ENCODE results near the gene GIMAP4.
"Not testable (repeated sequence)": the region's sequence is repeated elsewhere in the genome, so short reads cannot be mapped to it uniquely, and the experiment has no call there.

Gene GIMAP4

DNA sequence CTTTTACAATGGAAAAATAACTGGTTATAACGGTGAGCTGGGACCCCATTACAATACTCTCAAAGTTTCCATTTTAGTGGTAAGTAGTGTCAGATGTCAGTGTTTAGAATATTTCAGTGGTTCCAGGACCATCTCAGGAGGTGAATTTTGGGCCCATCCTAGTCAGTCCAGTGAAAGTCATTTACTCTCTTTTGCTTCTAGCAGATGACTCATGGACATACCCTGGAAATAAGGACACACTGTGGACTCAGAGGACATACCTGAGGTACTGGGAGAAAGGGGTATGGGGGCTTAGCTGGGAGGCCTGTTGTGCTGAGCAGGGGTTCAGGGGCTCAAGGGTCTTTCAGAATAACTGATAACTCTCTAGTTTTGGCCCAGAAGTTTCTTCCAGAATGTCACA is 618 bp upstream of the GIMAP4 start:
- TF ChIP-seq ZNF274 (IDR thresholded peaks at IDR 0.05; ENCODE audit: low read depth, low read length) (no peak), YY1 (IDR thresholded peaks at IDR 0.05; ENCODE audit: insufficient read depth, insufficient read length) (no peak), SUZ12 (IDR thresholded peaks at IDR 0.05; ENCODE audit: extremely low read depth, insufficient read depth, insufficient read length) (no peak)
- no peaks in the 10 kb centered on the region for H3K27me3 ChIP-seq (ENCODE audit: insufficient read depth, insufficient read length)
- H3K9me3 ChIP-seq (ENCODE audit: insufficient read depth, low read length): no peaks in the 10 kb centered on the region
- DNase-seq (ENCODE audit: low read depth, low spot score): no peak
- H3K4me3 ChIP-seq (ENCODE audit: insufficient read length, low read depth): no peak overlapping the region
- H3K9ac ChIP-seq (ENCODE audit: insufficient read length, low read depth): no peak overlapping the region
- H3K4me1 ChIP-seq (ENCODE audit: insufficient read depth, insufficient read length): no peaks in the 10 kb centered on the region
- no peaks in the 10 kb centered on the region for H3K36me3 ChIP-seq (ENCODE audit: insufficient read depth, insufficient read length, low read length)

GRCh38 chr7:150567871-150568301 is 696 bp downstream of the GIMAP4 start:
- Histone ChIP-seq H3K36me3 (ENCODE audit: insufficient read depth, insufficient read length, low read length) (no peaks in the 10 kb centered on the region), H3K4me3 (ENCODE audit: insufficient read length, low read depth) (no peak overlapping the region), H3K9me3 (ENCODE audit: insufficient read depth, low read length) (no peaks in the 10 kb centered on the region), H3K27me3 (ENCODE audit: insufficient read depth, insufficient read length) (no peaks in the 10 kb centered on the region), H3K4me1 (ENCODE audit: insufficient read depth, insufficient read length) (no peaks in the 10 kb centered on the region), H3K9ac (ENCODE audit: insufficient read length, low read depth) (no peak overlapping the region)
- TF ChIP-seq ZNF274 (IDR thresholded peaks at IDR 0.05; ENCODE audit: low read depth, low read length) (no peak), YY1 (IDR thresholded peaks at IDR 0.05; ENCODE audit: insufficient read depth, insufficient read length) (no peak), SUZ12 (IDR thresholded peaks at IDR 0.05; ENCODE audit: extremely low read depth, insufficient read depth, insufficient read length) (no peak)
- DNase-seq (ENCODE audit: low read depth, low spot score): no peak

DNA sequence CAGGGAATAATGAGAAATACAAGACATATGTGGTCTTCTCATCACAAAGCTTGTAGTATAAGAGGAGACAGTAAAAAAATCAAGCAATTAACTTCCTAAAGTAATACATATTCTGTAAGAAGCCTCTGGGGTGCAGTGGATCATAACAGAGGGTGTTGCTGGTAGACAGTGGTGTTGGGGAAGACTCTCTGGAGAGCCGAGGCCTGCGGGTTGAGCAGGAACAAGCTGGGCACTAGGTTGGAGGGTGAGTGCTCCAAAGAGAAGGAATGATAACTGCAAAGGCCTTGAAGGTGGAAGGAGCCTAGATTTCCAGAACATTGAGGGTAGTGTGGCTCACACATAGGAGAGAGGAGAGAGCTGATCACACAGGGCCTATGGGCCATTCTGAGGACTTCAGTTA is 1.5 kb downstream of the GIMAP4 start:
- H3K4me3 ChIP-seq (ENCODE audit: insufficient read length, low read depth): no peak overlapping the region

DNA sequence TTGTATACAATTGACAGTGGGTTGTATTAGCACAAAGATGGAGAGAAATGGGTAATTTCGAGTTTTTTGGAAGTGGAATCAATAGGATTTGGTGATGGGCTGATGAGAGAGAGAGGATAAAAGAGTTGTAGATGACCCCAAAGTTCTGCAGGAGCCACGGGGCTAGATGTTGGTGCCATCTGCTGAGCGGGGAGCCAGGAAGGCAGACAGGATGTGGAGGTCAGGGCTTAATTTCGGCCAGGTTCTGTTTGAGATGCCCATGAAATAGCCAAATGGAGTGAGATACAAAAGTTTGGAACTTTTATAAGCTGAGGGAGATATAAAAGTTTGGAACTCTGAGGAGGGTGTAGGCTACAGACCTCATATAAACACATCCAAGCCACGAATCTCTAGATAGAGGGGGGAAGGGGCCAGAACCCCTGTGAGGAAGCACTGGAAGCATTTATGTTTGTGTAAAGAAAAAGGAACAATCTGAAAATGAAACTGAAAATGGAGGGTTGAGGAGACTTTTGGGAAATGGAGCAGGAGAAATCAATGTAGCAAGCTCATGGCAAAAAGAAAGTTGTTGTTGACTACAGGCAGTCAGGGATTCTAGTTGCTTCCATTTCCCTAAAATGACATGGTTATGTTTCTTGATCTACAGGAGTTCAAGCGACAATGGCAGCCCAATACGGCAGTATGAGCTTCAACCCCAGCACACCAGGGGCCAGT is 2.2 kb downstream of the GIMAP4 start:
- no peaks in the 10 kb centered on the region for H3K9me3 ChIP-seq (ENCODE audit: insufficient read depth, low read length)
- H3K4me1 ChIP-seq (ENCODE audit: insufficient read depth, insufficient read length): no peaks in the 10 kb centered on the region
- H3K36me3 ChIP-seq (ENCODE audit: insufficient read depth, insufficient read length, low read length): no peaks in the 10 kb centered on the region
- H3K27me3 ChIP-seq (ENCODE audit: insufficient read depth, insufficient read length): no peaks in the 10 kb centered on the region
- TF ChIP-seq SUZ12 (IDR thresholded peaks at IDR 0.05; ENCODE audit: extremely low read depth, insufficient read depth, insufficient read length) (no peak), ZNF274 (IDR thresholded peaks at IDR 0.05; ENCODE audit: low read depth, low read length) (no peak), YY1 (IDR thresholded peaks at IDR 0.05; ENCODE audit: insufficient read depth, insufficient read length) (no peak)
- DNase-seq (ENCODE audit: low read depth, low spot score): no peak
- no peak overlapping the region for H3K9ac ChIP-seq (ENCODE audit: insufficient read length, low read depth)
- H3K4me3 ChIP-seq (ENCODE audit: insufficient read length, low read depth): no peak overlapping the region

More for the DNA sequence above, 1.5 kb downstream of the GIMAP4 start:
- DNase-seq (ENCODE audit: low read depth, low spot score): no peak
- H3K27me3 ChIP-seq (ENCODE audit: insufficient read depth, insufficient read length): no peaks in the 10 kb centered on the region
- H3K36me3 ChIP-seq (ENCODE audit: insufficient read depth, insufficient read length, low read length): no peaks in the 10 kb centered on the region
- TF ChIP-seq YY1 (IDR thresholded peaks at IDR 0.05; ENCODE audit: insufficient read depth, insufficient read length) (no peak), SUZ12 (IDR thresholded peaks at IDR 0.05; ENCODE audit: extremely low read depth, insufficient read depth, insufficient read length) (no peak), ZNF274 (IDR thresholded peaks at IDR 0.05; ENCODE audit: low read depth, low read length) (no peak)
- H3K9me3 ChIP-seq (ENCODE audit: insufficient read depth, low read length): no peaks in the 10 kb centered on the region
- H3K9ac ChIP-seq (ENCODE audit: insufficient read length, low read depth): no peak overlapping the region
- no peaks in the 10 kb centered on the region for H3K4me1 ChIP-seq (ENCODE audit: insufficient read depth, insufficient read length)

GRCh38 chr7:150570556-150571465 is 3.6 kb downstream of the GIMAP4 start:
- H3K4me1 ChIP-seq (ENCODE audit: insufficient read depth, insufficient read length): no peaks in the 10 kb centered on the region
- no peak overlapping the region for H3K9ac ChIP-seq (ENCODE audit: insufficient read length, low read depth)
- no peak overlapping the region for H3K4me3 ChIP-seq (ENCODE audit: insufficient read length, low read depth)
- no peaks in the 10 kb centered on the region for H3K36me3 ChIP-seq (ENCODE audit: insufficient read depth, insufficient read length, low read length)
- H3K9me3 ChIP-seq (ENCODE audit: insufficient read depth, low read length): no peaks in the 10 kb centered on the region
- TF ChIP-seq SUZ12 (IDR thresholded peaks at IDR 0.05; ENCODE audit: extremely low read depth, insufficient read depth, insufficient read length) (no peak), YY1 (IDR thresholded peaks at IDR 0.05; ENCODE audit: insufficient read depth, insufficient read length) (no peak), ZNF274 (IDR thresholded peaks at IDR 0.05; ENCODE audit: low read depth, low read length) (no peak)
- no peak for DNase-seq (ENCODE audit: low read depth, low spot score)
- no peaks in the 10 kb centered on the region for H3K27me3 ChIP-seq (ENCODE audit: insufficient read depth, insufficient read length)

GRCh38 chr7:150572496-150572895 is 5.3 kb downstream of the GIMAP4 start:
- H3K9me3 ChIP-seq (ENCODE audit: insufficient read depth, low read length): no peaks in the 10 kb centered on the region
- TF ChIP-seq ZNF274 (IDR thresholded peaks at IDR 0.05; ENCODE audit: low read depth, low read length): no peak
- no peak for TF ChIP-seq YY1 (IDR thresholded peaks at IDR 0.05; ENCODE audit: insufficient read depth, insufficient read length)
- no peak for TF ChIP-seq SUZ12 (IDR thresholded peaks at IDR 0.05; ENCODE audit: extremely low read depth, insufficient read depth, insufficient read length)
- H3K9ac ChIP-seq (ENCODE audit: insufficient read length, low read depth): no peak overlapping the region
- no peaks in the 10 kb centered on the region for H3K4me1 ChIP-seq (ENCODE audit: insufficient read depth, insufficient read length)
- H3K36me3 ChIP-seq (ENCODE audit: insufficient read depth, insufficient read length, low read length): no peaks in the 10 kb centered on the region
- no peaks in the 10 kb centered on the region for H3K27me3 ChIP-seq (ENCODE audit: insufficient read depth, insufficient read length)
- no peak for DNase-seq (ENCODE audit: low read depth, low spot score)
- H3K4me3 ChIP-seq (ENCODE audit: insufficient read length, low read depth): no peak overlapping the region

DNA sequence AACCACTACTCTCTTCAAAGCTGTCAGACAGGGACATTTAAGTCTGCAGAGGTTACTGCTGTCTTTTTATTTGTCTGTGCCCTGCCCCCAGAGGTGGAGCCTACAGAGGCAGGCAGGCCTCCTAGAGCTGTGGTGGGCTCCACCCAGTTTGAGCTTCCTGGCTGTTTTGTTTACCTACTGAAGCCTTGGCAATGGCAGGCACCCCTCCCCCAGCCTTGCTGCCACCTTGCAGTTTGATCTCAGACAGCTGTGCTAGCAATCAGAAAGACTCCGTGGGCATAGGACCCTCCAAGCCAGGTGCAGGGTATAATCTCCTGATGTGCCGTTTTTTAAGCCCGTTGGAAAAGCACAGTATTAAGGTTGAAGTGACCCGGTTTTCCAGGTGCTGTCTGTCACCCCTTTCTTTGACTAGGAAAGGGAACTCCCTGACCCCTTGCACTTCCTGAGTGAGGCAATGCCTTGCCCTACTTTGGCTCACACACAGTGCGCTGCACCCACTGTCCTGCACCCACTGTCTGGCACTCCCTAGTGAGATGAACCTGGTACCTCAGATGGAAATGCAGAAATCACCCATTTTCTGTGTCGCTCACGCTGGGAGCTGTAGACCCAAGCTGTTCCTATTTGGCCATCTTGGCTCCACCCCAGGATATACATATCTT is 12.9 kb downstream of the GIMAP4 start:
- DNase-seq (ENCODE audit: low read depth, low spot score); H3K9ac ChIP-seq (ENCODE audit: insufficient read length, low read depth); H3K9me3 ChIP-seq (ENCODE audit: insufficient read depth, low read length); H3K4me1 ChIP-seq (ENCODE audit: insufficient read depth, insufficient read length); H3K4me3 ChIP-seq (ENCODE audit: insufficient read length, low read depth); H3K36me3 ChIP-seq (ENCODE audit: insufficient read depth, insufficient read length, low read length); H3K27me3 ChIP-seq (ENCODE audit: insufficient read depth, insufficient read length): not testable (repeated sequence)

Data from NT2/D1 (cell line).